ENCODE results near the gene PSMB11. TPM values are rescaled to one million over a fixed set of nuclear protein-coding genes. Genes with fewer than 3 reads are reported as not detected.

The PSMB11 gene
- total RNA-seq, 6 donors from 2014 or later, result not detected

- ATAC-seq (ENCODE audit: low FRiP score in 2 of 2) (no peak), DNase-seq (no peak)
- no peak for TF ChIP-seq EP300 (IDR thresholded peaks at IDR 0.05)
- no peak for TF ChIP-seq POLR2AphosphoS5 (IDR thresholded peaks at IDR 0.05)
- no peak for TF ChIP-seq CTCF (IDR thresholded peaks at IDR 0.05)
- TF ChIP-seq POLR2A (IDR thresholded peaks at IDR 0.05), result no peak
- WGBS, 2 donors, result 89 to 96% methylated on average over 1 of the region's 1 CpG
- peaks cover 5 to 22% (median 15%) of the 10 kb centered on the region in 4 donors for H3K4me1 ChIP-seq
- H3K27me3 ChIP-seq, result no peaks in the 10 kb centered on the region
- no peaks in the 10 kb centered on the region for H3K9me3 ChIP-seq
- no peak overlapping the region for H3K4me3 ChIP-seq
- peaks cover 38 to 100% (median 84%) of the 10 kb centered on the region in 4 donors for H3K36me3 ChIP-seq
- H3K27ac ChIP-seq, result no peak overlapping the region
Observed at GRCh38 chr14:23086565-23086964, 44.6 kb downstream of the PSMB11 start.

- DNase-seq (no peak), ATAC-seq (ENCODE audit: low FRiP score in 2 of 2) (no peak)
- Histone ChIP-seq H3K9me3 (no peaks in the 10 kb centered on the region), H3K4me1 (peaks cover 22 to 50% (median 33%) of the 10 kb centered on the region in 4 donors), H3K27ac (peak overlapping the region in 1 of 4 donors; percentile 13), H3K4me3 (no peak overlapping the region), H3K36me3 (peaks cover 26 to 85% (median 65%) of the 10 kb centered on the region in 4 donors), H3K27me3 (no peaks in the 10 kb centered on the region)
- 73 to 88% methylated on average over 12 of the region's 12 CpGs for WGBS, 2 donors
- TF ChIP-seq CTCF (IDR thresholded peaks at IDR 0.05) (no peak), POLR2A (IDR thresholded peaks at IDR 0.05) (no peak), EP300 (IDR thresholded peaks at IDR 0.05) (no peak), POLR2AphosphoS5 (IDR thresholded peaks at IDR 0.05) (no peak)
Observed at GRCh38 chr14:23089498-23090253, 47.7 kb downstream of the PSMB11 start.

GRCh38 chr14:23090254-23090636 lies 48.2 kb downstream of the PSMB11 start:
- Histone ChIP-seq H3K9me3 (no peaks in the 10 kb centered on the region), H3K27me3 (no peaks in the 10 kb centered on the region), H3K27ac (peak overlapping the region in 1 of 4 donors; percentile 13), H3K4me1 (peaks cover 22 to 50% (median 33%) of the 10 kb centered on the region in 4 donors), H3K36me3 (peaks cover 26 to 79% (median 60%) of the 10 kb centered on the region in 4 donors), H3K4me3 (no peak overlapping the region)
- 47 to 62% methylated on average over 4 of the region's 4 CpGs for WGBS, 2 donors
- ATAC-seq (ENCODE audit: low FRiP score in 2 of 2), result no peak
- DNase-seq, result no peak
- no peak for TF ChIP-seq EP300 (IDR thresholded peaks at IDR 0.05)
- TF ChIP-seq POLR2A (IDR thresholded peaks at IDR 0.05), result no peak
- no peak for TF ChIP-seq CTCF (IDR thresholded peaks at IDR 0.05)
- no peak for TF ChIP-seq POLR2AphosphoS5 (IDR thresholded peaks at IDR 0.05)

- peaks cover 23 to 52% (median 34%) of the 10 kb centered on the region in 4 donors for H3K4me1 ChIP-seq
- DNase-seq (no peak), ATAC-seq (ENCODE audit: low FRiP score in 2 of 2) (no peak)
- WGBS, 2 donors, result 83 to 84% methylated on average over 12 of the region's 12 CpGs
- no peak overlapping the region for H3K4me3 ChIP-seq
- H3K27ac ChIP-seq, result no peak overlapping the region
- H3K36me3 ChIP-seq, result peaks cover 20 to 66% (median 46%) of the 10 kb centered on the region in 4 donors
- TF ChIP-seq CTCF (IDR thresholded peaks at IDR 0.05) (no peak), POLR2A (IDR thresholded peaks at IDR 0.05) (no peak), EP300 (IDR thresholded peaks at IDR 0.05) (no peak), POLR2AphosphoS5 (IDR thresholded peaks at IDR 0.05) (no peak)
- H3K27me3 ChIP-seq, result no peaks in the 10 kb centered on the region
- H3K9me3 ChIP-seq, result no peaks in the 10 kb centered on the region
Observed at GRCh38 chr14:23091294-23092225, 49.5 kb downstream of the PSMB11 start.
